Epithelial cell of esophagus (primary cell): ENCODE data around the gene FBXW2.
A peak's percentile ranks its signal among the peaks of the same experiment; 100 is the strongest.
"Not testable (repeated sequence)": the region's sequence is repeated elsewhere in the genome, so short reads cannot be mapped to it uniquely, and the experiment has no call there.

Source experiments
- DNase-seq: peaks from one replicate; pipeline ENCODE4 v3.0.0; 2010; ENCODE audit warnings: low read depth
- H3K4me3 ChIP-seq: 2 replicates; pipeline ENCODE4 v1.5.1; 2011; ENCODE audit warnings: mild to moderate bottlenecking, low read length, control low read depth
- CTCF ChIP-seq: IDR thresholded peaks from 2 replicates; pipeline ENCODE4 v1.5.1; 2011; ENCODE audit warnings: low read depth, mild to moderate bottlenecking, low read length, control low read depth, inconsistent platforms; ENCODE audit not compliant: insufficient read depth; ENCODE audit errors: missing control alignments

Gene FBXW2

GRCh38 chr9:120807607-120808379, 14.6 kb upstream of the FBXW2 start:
- no peak for TF ChIP-seq CTCF
- DNase-seq, result no peak
- H3K4me3 ChIP-seq, result no peak overlapping the region

- not testable (repeated sequence) for H3K4me3 ChIP-seq, DNase-seq
These were observed 11.7 kb upstream of the FBXW2 start for GRCh38 chr9:120804784-120805363.

- DNase-seq, result no peak
- no peak overlapping the region for H3K4me3 ChIP-seq
- TF ChIP-seq CTCF, result no peak
These were observed 8.2 kb upstream of the FBXW2 start for GRCh38 chr9:120801441-120801840.

GRCh38 chr9:120791161-120791560, 2.1 kb downstream of the FBXW2 start:
- no peak overlapping the region for H3K4me3 ChIP-seq
- no peak for TF ChIP-seq CTCF
- DNase-seq, result no peak

GRCh38 chr9:120787933-120788332, 5.3 kb downstream of the FBXW2 start:
- no peak overlapping the region for H3K4me3 ChIP-seq
- no peak for TF ChIP-seq CTCF
- no peak for DNase-seq

GRCh38 chr9:120783602-120784047, 9.6 kb downstream of the FBXW2 start:
- H3K4me3 ChIP-seq, result no peak overlapping the region
- TF ChIP-seq CTCF, result no peak
- peak; percentile 86 for DNase-seq

- H3K4me3 ChIP-seq, result no peak overlapping the region
- TF ChIP-seq CTCF, result no peak
- no peak for DNase-seq
These were observed 12.0 kb downstream of the FBXW2 start for GRCh38 chr9:120781236-120781635.
